ENCODE results near the gene NELL1.

NELL1 gene

GRCh38 chr11:20668844-20669819 is at the start of gene NELL1:
Gene NELL1 (plus strand): TSS chr11:20669586.
- in situ Hi-C loops (cut with HindIII; ENCODE audit: low sequenced_read_pairs) = no loop called here
- no peak for DNase-seq (ENCODE audit: low read depth, low spot score)
- no peak within 1 kb of the TSS for H3K4me3 ChIP-seq (ENCODE audit: low read depth, low read length)
- no peak for TF ChIP-seq CTCF (IDR thresholded peaks at IDR 0.05; ENCODE audit: low read depth, low read length)

GRCh38 chr11:20620988-20621387 is 48.4 kb upstream of the NELL1 start:
- H3K4me3 ChIP-seq (ENCODE audit: low read depth, low read length) = no peak overlapping the region
- no peak for DNase-seq (ENCODE audit: low read depth, low spot score)
- no peak for TF ChIP-seq CTCF (IDR thresholded peaks at IDR 0.05; ENCODE audit: low read depth, low read length)
- in situ Hi-C loops (cut with HindIII; ENCODE audit: low sequenced_read_pairs) = no loop called here

- no peak overlapping the region for H3K4me3 ChIP-seq (ENCODE audit: low read depth, low read length)
- in situ Hi-C loops (cut with HindIII; ENCODE audit: low sequenced_read_pairs) = no loop called here
- DNase-seq (ENCODE audit: low read depth, low spot score) = no peak
- TF ChIP-seq CTCF (IDR thresholded peaks at IDR 0.05; ENCODE audit: low read depth, low read length) = no peak
These were observed 47.7 kb upstream of the NELL1 start for GRCh38 chr11:20621679-20622078.

- DNase-seq (ENCODE audit: low read depth, low spot score) = no peak
- in situ Hi-C loops (cut with HindIII; ENCODE audit: low sequenced_read_pairs) = no loop called here
- H3K4me3 ChIP-seq (ENCODE audit: low read depth, low read length) = no peak overlapping the region
- TF ChIP-seq CTCF (IDR thresholded peaks at IDR 0.05; ENCODE audit: low read depth, low read length) = no peak
These were observed 46.1 kb upstream of the NELL1 start for GRCh38 chr11:20623252-20623651.

GRCh38 chr11:20626279-20626678 is 43.1 kb upstream of the NELL1 start:
- in situ Hi-C loops (cut with HindIII; ENCODE audit: low sequenced_read_pairs) = no loop called here
- H3K4me3 ChIP-seq (ENCODE audit: low read depth, low read length) = no peak overlapping the region
- no peak for DNase-seq (ENCODE audit: low read depth, low spot score)
- no peak for TF ChIP-seq CTCF (IDR thresholded peaks at IDR 0.05; ENCODE audit: low read depth, low read length)

- no peak for DNase-seq (ENCODE audit: low read depth, low spot score)
- in situ Hi-C loops (cut with HindIII; ENCODE audit: low sequenced_read_pairs) = no loop called here
- TF ChIP-seq CTCF (IDR thresholded peaks at IDR 0.05; ENCODE audit: low read depth, low read length) = no peak
- no peak overlapping the region for H3K4me3 ChIP-seq (ENCODE audit: low read depth, low read length)
These were observed 42.4 kb upstream of the NELL1 start for GRCh38 chr11:20627026-20627425.

All from astrocyte of the spinal cord (primary cell).